Upper lobe of right lung (tissue), 1 donor: Measurements from ENCODE around the gene CDK18. TPM values are rescaled to one million over a fixed set of nuclear protein-coding genes. Genes with fewer than 3 reads are reported as not detected.

ENCODE experiments used
- ATAC-seq: fragments of 200-7000 bp; cut with Tn5 transposase; one replicate; pipeline ENCODE4 v1.9.1; 2020; ENCODE audit warnings: mild to moderate bottlenecking, moderate library complexity
- DNase-seq: peaks from one replicate; pipeline ENCODE4 v3.0.0-alpha.2; 2020
- H3K27ac ChIP-seq: fragments of 200-600 bp; one replicate; pipeline ENCODE4 v1.8.0; 2022
- H3K27me3 ChIP-seq: fragments of 200-600 bp; one replicate; pipeline ENCODE4 v1.8.0; 2022; ENCODE audit warnings: mild to moderate bottlenecking
- H3K36me3 ChIP-seq: fragments of 200-600 bp; one replicate; pipeline ENCODE4 v1.8.0; 2022
- H3K4me1 ChIP-seq: fragments of 200-600 bp; one replicate; pipeline ENCODE4 v1.8.0; 2022
- H3K4me3 ChIP-seq: fragments of 200-600 bp; one replicate; pipeline ENCODE4 v1.8.0; 2022; ENCODE audit warnings: mild to moderate bottlenecking
- H3K9me3 ChIP-seq: fragments of 200-600 bp; one replicate; pipeline ENCODE4 v1.8.0; 2022
- CTCF ChIP-seq: fragments of 200-600 bp; IDR thresholded peaks from one replicate; pipeline ENCODE4 v1.8.0; 2022; ENCODE audit warnings: antibody characterized with exemption
- intact Hi-C: fragments of 100-400 bp; cut with DNase I; formaldehyde crosslinking; loops from one replicate; pipeline ENCODE4 v1.11.0; 2022
- total RNA-seq: library from RNA; stranded (reverse); fragmentation: NEBNext Ultra II Directional; extraction: Animal tissue kit (Norgen Biotek cat#: 25700); gene quantifications from one replicate; pipeline ENCODE4 v1.2.1, GENCODE V29; 2021
- donor health status: DM: no; HTN: yes; CAD: no; lungs with severe emphysema.

CDK18 gene
- total RNA-seq, 1 donor from 2014 or later, result 31.6 TPM

- DNase-seq, result no peak
- Histone ChIP-seq H3K27me3 (no peaks in the 10 kb centered on the region), H3K27ac (no peak overlapping the region), H3K9me3 (no peaks in the 10 kb centered on the region), H3K4me3 (no peak overlapping the region), H3K36me3 (no peaks in the 10 kb centered on the region), H3K4me1 (peaks cover 11% of the 10 kb centered on the region)
- intact Hi-C loops, result no loop called here
- TF ChIP-seq CTCF, result no peak
- ATAC-seq, result no peak
Observed at GRCh38 chr1:205496661-205497060, 7.8 kb upstream of the CDK18 start.

- intact Hi-C loops, result no loop called here
- H3K9me3 ChIP-seq, result no peaks in the 10 kb centered on the region
- H3K4me3 ChIP-seq, result no peak overlapping the region
- H3K4me1 ChIP-seq, result peaks cover 11% of the 10 kb centered on the region
- DNase-seq (no peak), ATAC-seq (no peak)
- no peaks in the 10 kb centered on the region for H3K27me3 ChIP-seq
- no peak overlapping the region for H3K27ac ChIP-seq
- no peak for TF ChIP-seq CTCF
- no peaks in the 10 kb centered on the region for H3K36me3 ChIP-seq
Observed at GRCh38 chr1:205497351-205497750, 7.1 kb upstream of the CDK18 start.

GRCh38 chr1:205499789-205500188, 4.7 kb upstream of the CDK18 start:
- intact Hi-C loops, result no loop called here
- no peak for ATAC-seq
- Histone ChIP-seq H3K4me1 (peaks cover 6% of the 10 kb centered on the region), H3K36me3 (no peaks in the 10 kb centered on the region), H3K27me3 (no peaks in the 10 kb centered on the region), H3K27ac (no peak overlapping the region), H3K9me3 (no peaks in the 10 kb centered on the region), H3K4me3 (no peak overlapping the region)
- no peak for DNase-seq
- TF ChIP-seq CTCF, result no peak

GRCh38 chr1:205500240-205501233, 3.9 kb upstream of the CDK18 start:
- TF ChIP-seq CTCF, result no peak
- Histone ChIP-seq H3K9me3 (no peaks in the 10 kb centered on the region), H3K4me3 (no peak overlapping the region), H3K27me3 (no peaks in the 10 kb centered on the region), H3K36me3 (no peaks in the 10 kb centered on the region), H3K27ac (no peak overlapping the region), H3K4me1 (peaks cover 12% of the 10 kb centered on the region)
- DNase-seq (no peak), ATAC-seq (no peak)
- intact Hi-C loops, result no loop called here

- Histone ChIP-seq H3K4me1 (peaks cover 16% of the 10 kb centered on the region), H3K27ac (no peak overlapping the region), H3K9me3 (no peaks in the 10 kb centered on the region), H3K27me3 (no peaks in the 10 kb centered on the region), H3K4me3 (no peak overlapping the region), H3K36me3 (no peaks in the 10 kb centered on the region)
- no peak for DNase-seq
- intact Hi-C loops, result no loop called here
- TF ChIP-seq CTCF, result no peak
- ATAC-seq, result no peak
Observed at GRCh38 chr1:205502111-205502810, 2.2 kb upstream of the CDK18 start.
